Loucy (cell line): ENCODE results near the gene ZGRF1.

Experiments
- EZH2phosphoT487 ChIP-seq: fragments of 200-600 bp; IDR thresholded peaks from 2 replicates; pipeline ENCODE4 v1.6.1; 2018; ENCODE audit warnings: antibody characterized with exemption, mild to moderate bottlenecking, moderate library complexity, borderline replicate concordance
- TF ChIP-seq, protein P1 (sequence below): fragments of 200-600 bp; sonication (generic); conservative IDR thresholded peaks from 2 replicates; pipeline ENCODE4 v1.5.1; 2014; ENCODE audit warnings: mild to moderate bottlenecking, antibody characterized with exemption, low read length

DNA sequence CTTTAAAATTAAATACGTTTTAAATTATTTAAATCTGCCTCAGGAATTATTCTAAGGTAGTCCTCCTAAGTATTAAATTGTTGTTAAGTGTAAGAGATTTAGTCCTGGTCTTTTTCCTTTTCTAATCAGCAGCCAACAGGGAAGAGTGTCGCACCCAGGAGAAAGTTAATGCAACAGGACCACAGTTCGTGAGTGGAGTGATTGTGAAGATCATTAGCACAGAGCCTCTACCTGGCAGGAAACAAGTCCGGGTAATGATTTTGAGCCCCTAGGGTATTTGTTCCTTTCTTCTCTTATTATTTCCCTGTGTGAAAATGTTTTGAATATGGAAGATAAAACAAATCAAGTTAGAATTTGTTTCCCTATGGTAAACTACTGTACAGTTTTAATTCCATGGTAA lies 13.6 kb upstream of the ZGRF1 start:
- TF ChIP-seq, protein P1, sequence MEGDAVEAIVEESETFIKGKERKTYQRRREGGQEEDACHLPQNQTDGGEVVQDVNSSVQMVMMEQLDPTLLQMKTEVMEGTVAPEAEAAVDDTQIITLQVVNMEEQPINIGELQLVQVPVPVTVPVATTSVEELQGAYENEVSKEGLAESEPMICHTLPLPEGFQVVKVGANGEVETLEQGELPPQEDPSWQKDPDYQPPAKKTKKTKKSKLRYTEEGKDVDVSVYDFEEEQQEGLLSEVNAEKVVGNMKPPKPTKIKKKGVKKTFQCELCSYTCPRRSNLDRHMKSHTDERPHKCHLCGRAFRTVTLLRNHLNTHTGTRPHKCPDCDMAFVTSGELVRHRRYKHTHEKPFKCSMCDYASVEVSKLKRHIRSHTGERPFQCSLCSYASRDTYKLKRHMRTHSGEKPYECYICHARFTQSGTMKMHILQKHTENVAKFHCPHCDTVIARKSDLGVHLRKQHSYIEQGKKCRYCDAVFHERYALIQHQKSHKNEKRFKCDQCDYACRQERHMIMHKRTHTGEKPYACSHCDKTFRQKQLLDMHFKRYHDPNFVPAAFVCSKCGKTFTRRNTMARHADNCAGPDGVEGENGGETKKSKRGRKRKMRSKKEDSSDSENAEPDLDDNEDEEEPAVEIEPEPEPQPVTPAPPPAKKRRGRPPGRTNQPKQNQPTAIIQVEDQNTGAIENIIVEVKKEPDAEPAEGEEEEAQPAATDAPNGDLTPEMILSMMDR = no peak
- no peak for TF ChIP-seq EZH2phosphoT487
